HG03521 (cell line): ENCODE results near the gene DLL4.
"Not testable (repeated sequence)": the region's sequence is repeated elsewhere in the genome, so short reads cannot be mapped to it uniquely, and the experiment has no call there.

Experiments
- ATAC-seq: cut with Tn5 transposase; IDR thresholded peaks from one replicate; pipeline ENCODE4 v1.9.1; 2021; ENCODE audit warnings: mild to moderate bottlenecking, moderate library complexity; ENCODE audit not compliant: unreplicated experiment

DLL4 gene

GRCh38 chr15:40941068-40941527 is 12.0 kb downstream of the DLL4 start:
- no peak for ATAC-seq

GRCh38 chr15:40941528-40942336 is 12.6 kb downstream of the DLL4 start:
- peak; percentile 68 for ATAC-seq

DNA sequence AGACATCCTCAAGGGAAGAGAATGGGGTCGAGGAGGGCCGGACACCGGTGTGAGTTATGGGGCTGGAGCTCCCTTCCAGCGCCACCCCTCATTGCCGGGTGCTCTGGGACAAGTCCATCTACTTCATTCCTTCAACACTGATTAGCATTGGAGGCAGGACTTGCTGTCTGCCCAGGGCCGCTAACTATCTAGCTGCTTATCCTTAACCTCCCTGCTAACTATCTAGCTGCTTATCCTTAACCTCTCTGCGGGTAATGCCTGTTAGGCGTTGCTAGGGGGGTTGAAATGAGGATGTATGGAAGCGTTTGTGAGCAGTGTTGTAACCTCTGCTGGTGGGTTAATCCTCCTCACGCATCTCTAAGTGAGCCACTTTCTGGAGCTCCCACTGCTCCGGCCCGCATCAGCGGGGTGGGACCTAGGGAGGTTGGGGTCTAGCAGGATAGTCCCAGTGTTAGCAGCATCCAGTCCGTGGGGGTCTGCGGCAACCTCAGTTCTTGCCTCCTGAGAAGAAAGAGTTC is 13.3 kb downstream of the DLL4 start:
- ATAC-seq: no peak

- no peak for ATAC-seq
These were observed 13.7 kb downstream of the DLL4 start for GRCh38 chr15:40942878-40943277.

GRCh38 chr15:40943764-40944365 is 14.7 kb downstream of the DLL4 start:
- ATAC-seq: no peak

DNA sequence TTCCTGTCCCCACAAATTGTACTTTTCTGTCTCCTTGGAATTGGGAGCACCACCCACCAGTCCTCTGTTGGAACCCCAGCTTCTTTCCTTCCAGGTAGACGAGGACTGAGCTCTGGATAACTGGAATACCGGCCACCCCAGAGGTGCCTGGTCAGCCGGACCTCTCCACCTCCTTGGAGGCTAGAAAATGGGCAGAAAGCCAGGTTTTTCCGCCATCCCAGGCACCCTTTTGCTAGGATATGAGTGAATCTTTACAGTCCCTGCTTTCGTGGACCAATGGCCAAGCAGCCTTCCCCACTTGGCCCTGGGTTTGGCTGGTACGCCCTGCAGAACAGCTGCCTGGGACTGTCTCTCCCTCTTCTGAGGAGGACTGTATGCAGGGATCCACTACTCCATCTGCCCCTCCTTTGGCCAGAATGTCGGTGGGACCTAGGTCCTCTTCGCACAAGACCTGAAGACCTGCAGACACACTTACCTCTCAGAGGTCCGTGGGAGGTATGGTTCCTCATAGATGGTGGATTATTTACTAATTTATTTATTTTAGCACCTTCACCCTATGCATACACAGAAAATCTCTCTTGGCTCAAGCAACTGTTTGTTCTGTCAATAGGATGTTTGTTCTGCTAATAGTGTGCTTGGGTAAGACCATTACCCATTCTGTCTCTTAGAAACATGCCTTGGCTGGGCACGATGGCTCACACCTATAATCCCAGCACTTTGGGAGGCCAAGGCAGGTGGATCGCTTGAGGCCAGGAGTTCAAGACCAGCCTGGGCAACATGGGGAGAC is 15.6 kb downstream of the DLL4 start:
- ATAC-seq: no peak

DNA sequence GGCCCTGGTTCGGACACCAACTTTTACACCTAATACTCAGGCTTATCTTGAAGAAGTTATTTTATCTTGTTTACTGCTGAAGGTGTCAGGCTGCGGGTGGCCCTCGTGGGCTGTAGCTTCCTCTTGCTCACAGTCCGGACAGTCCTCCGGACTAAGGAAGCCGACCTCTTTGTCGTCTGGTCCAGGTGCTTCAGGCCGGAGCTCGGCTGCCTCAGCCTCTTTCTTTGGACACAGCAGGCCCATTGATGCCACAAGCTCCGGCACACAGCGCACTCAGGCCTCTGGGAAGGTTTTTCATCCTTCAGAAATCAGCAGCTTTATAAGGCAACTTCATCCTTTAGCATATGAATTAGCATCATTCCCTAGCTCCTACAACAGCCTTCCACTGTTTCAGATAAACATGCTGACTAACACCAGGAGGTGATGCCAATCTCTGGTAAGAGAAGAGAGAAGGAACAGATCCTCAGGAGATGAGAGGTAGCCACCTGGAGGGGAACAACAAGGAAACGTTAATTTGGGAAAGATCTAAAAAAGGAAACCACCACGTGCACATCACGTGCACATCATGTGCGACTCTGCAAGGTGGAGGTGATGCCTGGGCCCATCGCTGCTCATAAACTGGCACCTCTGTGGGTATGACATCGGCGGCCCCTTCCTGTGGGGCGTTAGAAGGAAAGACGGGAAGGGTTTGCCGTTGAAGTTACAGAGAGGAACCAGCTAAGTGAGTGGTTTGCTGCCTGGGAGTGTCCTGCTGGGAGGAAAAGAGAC is 19.8 kb downstream of the DLL4 start:
- no peak for ATAC-seq

- ATAC-seq: no peak
These were observed 20.6 kb downstream of the DLL4 start for GRCh38 chr15:40949756-40950207.

GRCh38 chr15:40951764-40952163 is 22.6 kb downstream of the DLL4 start:
- no peak for ATAC-seq

DNA sequence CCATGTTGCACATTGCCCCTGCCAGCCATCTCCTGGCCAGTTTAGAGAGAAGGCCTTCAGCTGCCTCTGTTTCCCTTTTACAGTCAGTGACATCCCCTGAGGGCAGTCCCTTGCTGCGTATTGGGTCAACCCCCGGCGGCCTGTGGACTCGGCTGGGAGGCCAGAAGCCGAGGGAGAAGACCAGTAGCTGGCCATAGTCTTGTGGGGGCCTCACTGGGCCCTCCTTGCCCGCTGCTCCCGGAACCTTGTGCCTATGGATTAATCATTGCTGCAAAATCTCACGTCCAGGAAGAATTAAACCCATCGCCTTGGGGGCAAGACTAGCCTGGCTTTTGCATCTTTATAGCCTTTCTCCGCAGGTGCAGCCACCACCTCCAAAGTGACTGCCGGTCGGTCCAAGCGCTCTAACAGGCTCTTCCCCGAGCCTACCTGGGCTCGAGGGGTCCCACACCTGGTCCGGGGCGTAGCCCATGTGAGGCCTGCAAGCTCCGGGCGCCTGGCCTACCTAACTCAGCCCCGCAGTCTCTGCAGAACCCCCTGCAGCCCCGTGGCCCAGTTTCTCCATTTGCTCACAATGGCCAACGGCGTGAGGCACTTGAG is 23.3 kb downstream of the DLL4 start:
- ATAC-seq: no peak

- ATAC-seq: peak; percentile 87
These were observed 24.0 kb downstream of the DLL4 start, which contains the start of gene CHAC1 for GRCh38 chr15:40952901-40953712. TSS of gene CHAC1 (plus strand) at chr15:40953471. CDS start at chr15:40953584, 113 bp downstream.

- no peak for ATAC-seq
These were observed 24.6 kb downstream of the DLL4 start for GRCh38 chr15:40953713-40954074.

GRCh38 chr15:40954158-40954848 is 25.2 kb downstream of the DLL4 start:
- not testable (repeated sequence) for ATAC-seq

DNA sequence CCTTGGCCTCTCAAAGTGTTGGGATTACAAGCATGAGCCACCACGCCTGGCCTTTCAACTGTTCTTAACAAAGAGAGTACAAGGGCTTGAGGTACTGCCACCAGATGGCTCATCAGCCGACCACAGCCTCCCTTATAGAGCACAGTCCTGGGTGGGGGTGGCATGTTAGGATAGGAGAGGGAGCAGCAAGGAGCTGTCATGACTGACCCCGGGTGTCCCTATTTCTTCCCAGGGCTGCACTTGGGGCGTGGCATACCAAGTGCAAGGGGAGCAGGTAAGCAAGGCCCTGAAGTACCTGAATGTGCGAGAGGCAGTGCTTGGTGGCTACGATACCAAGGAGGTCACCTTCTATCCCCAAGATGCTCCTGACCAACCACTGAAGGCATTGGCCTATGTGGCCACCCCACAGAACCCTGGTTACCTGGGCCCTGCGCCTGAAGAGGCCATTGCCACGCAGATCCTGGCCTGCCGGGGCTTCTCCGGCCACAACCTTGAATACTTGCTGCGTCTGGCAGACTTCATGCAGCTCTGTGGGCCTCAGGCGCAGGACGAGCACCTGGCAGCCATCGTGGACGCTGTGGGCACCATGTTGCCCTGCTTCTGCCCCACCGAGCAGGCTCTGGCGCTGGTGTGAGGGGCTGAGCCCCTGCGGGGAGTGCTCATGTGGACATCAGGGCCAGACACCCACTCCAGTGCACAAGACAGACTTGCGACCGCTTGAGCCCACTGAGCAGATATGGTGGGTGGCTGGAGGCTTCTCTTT is 26.2 kb downstream of the DLL4 start:
- no peak for ATAC-seq

DNA sequence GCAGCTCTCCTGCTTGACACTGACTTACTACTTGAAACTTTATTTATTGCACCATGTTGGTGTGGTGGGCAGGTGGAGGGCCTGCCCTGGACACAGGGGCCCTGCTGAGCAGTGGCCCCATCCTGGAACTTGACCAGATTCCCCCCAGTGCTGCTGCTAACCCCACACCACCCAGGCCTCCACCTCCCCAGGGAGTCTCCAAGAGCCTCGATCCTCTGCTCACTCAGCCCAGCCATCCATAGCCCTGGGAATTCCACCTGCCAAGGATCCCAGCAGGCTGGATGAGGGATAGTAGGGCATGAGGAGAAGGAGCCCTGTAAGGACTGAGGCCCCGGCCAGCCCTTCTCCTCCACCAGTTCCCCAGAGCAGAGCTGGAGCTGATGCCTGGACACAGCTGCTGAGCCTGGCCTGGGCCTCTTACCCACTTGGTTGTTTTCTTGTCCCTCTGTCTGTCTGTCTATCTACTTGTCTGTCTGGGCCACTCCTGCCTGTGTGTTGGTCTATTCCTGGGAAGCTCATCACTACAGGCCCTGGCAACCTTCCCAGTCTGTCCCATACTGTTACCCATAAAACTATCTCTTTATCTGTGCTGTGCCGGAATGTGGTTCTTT is 26.9 kb downstream of the DLL4 start:
- ATAC-seq: no peak

DNA sequence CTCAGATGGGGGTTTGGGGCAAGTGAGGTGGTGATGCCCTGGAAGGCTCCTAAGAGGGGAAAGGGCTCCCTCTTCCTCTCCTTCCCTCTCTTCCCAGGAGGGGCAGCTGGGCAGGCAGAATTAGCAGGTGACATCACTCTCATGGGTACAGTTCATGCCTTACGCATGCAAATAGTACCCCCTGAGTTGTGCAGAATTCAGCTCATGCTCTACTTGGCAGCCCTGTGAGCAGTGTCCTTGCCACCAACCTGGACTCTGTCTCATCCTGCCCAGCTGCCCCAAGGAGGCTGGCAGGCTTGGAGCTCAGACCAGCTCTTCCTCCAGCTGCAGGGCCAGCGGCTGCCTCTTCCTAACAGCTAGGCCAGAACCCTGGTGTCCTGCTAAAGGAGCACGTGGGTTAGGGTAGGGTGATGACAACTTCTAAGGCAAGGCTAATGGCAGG is 27.4 kb downstream of the DLL4 start:
- no peak for ATAC-seq

DNA sequence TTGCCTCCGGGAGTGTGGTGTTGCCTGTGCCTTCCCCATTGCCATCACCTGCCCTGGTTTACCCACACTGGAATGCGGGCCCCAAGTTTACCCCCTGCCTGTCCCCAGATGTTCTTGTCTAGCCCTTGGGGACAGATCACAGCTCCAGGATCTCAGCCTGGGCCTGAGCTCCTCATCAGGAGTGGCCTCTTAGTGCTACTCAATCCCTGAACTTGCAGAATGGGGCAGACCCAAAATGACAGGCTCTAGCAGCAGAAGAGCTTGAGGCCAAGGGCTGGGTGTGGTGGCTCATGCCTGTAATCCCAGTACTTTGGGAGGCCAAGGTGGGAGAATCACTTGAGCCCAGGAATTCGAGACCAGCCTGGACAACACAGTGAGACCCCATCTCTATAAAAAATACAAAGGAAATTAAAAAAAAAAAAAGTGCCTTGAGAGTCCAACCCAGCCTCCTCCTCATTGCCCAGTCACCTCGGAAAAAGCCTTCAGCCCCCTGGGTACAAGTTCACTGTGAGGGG is 28.0 kb downstream of the DLL4 start:
- no peak for ATAC-seq
